Fibroblast of mammary gland (primary cell): Measurements from ENCODE around the gene GNG2.

ENCODE experiments used
- DNase-seq: peaks from one replicate; pipeline ENCODE4 v3.0.0-alpha.2; 2010; ENCODE audit warnings: low read depth
- H3K4me3 ChIP-seq: 2 replicates; pipeline ENCODE4 v1.5.1; 2011; ENCODE audit warnings: low read depth, mild to moderate bottlenecking, low read length, moderate library complexity; ENCODE audit not compliant: control insufficient read depth
- TF ChIP-seq, protein P1 (sequence below): conservative IDR thresholded peaks from 2 replicates; pipeline ENCODE4 v1.5.1; 2011; ENCODE audit warnings: low read depth, low read length, inconsistent platforms; ENCODE audit not compliant: control insufficient read depth, insufficient read depth

Gene GNG2

DNA sequence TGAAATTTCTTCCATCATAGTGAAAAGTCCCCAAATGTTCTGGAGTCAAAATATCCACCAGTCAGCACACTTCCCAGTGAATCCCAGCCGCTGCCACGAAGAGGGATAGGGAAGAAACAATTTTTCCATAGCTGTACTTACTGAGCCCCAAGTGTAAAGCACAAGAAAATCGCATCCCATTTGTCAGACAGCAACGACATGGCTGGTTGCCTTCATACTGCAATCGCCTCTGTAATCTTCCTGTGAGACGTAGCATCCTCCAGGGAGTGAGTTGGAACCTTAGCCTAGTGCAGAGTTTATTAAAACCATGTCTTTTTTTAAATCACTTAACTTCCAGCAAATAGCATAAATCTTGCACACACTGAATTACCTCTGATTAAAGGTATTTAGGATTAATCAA is 56.8 kb downstream of the GNG2 start:
- no peak overlapping the region for H3K4me3 ChIP-seq
- TF ChIP-seq, protein P1, sequence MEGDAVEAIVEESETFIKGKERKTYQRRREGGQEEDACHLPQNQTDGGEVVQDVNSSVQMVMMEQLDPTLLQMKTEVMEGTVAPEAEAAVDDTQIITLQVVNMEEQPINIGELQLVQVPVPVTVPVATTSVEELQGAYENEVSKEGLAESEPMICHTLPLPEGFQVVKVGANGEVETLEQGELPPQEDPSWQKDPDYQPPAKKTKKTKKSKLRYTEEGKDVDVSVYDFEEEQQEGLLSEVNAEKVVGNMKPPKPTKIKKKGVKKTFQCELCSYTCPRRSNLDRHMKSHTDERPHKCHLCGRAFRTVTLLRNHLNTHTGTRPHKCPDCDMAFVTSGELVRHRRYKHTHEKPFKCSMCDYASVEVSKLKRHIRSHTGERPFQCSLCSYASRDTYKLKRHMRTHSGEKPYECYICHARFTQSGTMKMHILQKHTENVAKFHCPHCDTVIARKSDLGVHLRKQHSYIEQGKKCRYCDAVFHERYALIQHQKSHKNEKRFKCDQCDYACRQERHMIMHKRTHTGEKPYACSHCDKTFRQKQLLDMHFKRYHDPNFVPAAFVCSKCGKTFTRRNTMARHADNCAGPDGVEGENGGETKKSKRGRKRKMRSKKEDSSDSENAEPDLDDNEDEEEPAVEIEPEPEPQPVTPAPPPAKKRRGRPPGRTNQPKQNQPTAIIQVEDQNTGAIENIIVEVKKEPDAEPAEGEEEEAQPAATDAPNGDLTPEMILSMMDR, result no peak
- peak; percentile 66 for DNase-seq

DNA sequence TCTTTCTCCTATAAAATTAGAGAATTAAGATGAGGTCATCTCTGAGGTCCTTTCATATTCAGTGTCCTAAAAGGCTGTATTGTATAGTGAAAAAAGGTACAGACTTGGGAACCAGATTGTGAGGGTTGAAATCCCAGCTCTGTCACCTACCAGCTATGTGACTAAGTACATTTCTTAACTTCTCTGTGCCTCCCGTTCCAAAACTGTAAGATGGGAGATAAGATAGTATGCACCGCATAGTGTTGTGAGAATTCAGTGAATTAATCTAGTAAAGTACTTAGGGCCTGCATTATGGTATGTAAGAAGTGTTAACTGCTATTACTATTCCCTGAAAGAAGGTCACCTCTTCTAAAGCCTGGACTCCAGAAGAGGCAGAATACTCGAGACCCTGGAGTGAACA is 60.6 kb downstream of the GNG2 start:
- DNase-seq, result no peak
- TF ChIP-seq, protein P1, result no peak
- H3K4me3 ChIP-seq, result no peak overlapping the region

DNA sequence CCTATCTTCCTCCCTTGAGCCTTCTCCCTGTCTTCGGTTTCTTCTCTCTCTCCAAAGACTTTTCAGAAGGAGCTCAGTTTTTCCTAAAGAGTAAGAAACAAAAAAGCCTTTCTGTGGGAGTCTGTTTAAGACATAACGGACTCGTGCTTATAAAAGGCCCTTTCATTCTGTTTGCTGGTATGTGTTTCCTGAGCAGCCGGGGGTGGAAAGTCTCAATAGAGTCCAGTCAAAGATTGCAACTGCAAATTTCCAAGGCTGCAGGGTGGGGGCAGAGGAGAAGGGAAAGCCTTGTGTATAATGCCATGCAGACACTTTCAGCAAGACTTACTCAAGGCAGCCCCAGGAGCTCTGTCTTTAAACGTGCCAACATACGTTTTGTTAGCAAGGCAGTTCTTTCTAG is 62.2 kb downstream of the GNG2 start:
- no peak for DNase-seq
- TF ChIP-seq, protein P1, result no peak
- no peak overlapping the region for H3K4me3 ChIP-seq

DNA sequence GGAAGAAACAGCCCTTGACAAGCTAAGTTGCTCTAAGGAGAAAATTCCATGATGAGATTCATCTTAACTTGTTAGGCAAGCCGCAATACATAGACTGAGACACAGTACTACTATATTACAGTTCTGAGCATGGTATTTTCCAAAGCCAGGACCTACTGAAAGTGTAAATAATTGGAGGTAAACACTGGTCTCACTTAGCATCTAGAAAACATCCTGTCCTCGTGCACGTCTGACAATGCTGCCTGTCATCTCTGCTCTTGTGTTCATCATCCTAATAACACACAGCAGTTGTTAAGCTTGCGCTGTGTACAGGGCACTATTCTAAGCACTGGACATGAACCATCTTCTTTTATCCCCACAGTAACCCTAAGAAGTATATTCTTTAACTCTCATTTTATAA is 64.2 kb downstream of the GNG2 start:
- TF ChIP-seq, protein P1, result no peak
- DNase-seq, result no peak
- H3K4me3 ChIP-seq, result no peak overlapping the region

DNA sequence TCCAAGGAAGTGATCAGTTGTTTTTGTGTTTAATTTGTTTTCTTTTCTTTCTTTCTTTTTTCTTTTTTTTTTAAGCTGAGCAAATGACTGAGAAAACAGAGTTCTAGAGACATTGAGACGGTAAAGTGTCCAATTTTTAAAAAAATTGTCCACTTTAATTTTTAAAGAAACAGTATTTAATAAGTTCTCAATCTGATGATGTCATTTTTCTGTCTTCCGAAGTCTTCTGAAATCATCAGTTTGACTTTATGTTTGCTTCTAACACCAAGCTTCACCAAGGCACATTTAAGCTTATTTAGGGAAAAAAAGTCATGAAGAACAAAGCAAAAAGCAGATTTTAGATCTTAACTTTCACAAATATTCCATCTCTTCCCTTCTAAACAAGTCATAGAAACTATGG is 65.6 kb downstream of the GNG2 start:
- no peak overlapping the region for H3K4me3 ChIP-seq
- DNase-seq, result no peak
- TF ChIP-seq, protein P1, result no peak

DNA sequence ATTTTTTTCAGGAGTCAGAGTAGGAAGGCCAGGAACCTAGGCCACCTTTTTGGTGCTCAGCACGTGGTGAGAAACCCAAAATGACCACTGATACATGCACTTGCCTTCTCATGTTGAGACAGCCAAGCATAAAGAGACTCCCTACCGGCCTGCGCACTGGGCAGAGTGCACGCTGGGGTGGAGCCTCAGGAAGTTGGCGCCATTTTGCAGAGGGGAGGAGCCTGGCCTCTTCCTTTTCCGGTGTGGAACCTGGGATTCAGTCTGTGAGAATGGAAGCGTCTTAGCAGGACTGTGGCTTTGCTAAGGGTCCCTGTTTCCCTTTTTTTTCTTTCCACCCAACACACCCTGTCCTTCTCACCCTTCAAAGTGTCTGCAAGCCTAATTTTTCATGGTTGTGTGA is 66.0 kb downstream of the GNG2 start:
- TF ChIP-seq, protein P1, result no peak
- H3K4me3 ChIP-seq, result no peak overlapping the region

DNA sequence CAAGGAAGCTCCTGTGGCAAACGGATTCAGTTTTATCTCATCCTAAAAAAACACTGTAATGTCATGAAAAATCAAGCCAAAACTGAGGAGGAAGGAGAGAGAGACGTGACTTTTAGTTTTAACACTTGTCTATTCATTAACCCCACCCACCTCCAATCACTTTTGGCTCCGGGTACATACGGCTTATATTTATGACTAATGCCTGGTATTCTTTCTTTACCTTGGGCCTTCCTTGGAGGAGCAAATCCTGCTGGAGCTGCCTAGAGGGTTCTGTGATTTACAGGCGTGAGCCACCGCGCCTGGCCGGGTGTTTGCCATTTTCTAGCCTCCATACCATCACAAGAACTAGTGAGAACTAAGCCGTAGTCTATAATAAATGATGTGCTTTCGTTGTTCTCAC is 68.2 kb downstream of the GNG2 start:
- no peak overlapping the region for H3K4me3 ChIP-seq
- no peak for DNase-seq

More for the DNA sequence above, 66.0 kb downstream of the GNG2 start:
- no peak for DNase-seq

More for the DNA sequence above, 68.2 kb downstream of the GNG2 start:
- TF ChIP-seq, protein P1, result no peak
